NCI-H1417 treated with DMSO at 0.1 percent for 48 hours (cell line): ENCODE results near the gene AHI1.
"Not testable (repeated sequence)": the region's sequence is repeated elsewhere in the genome, so short reads cannot be mapped to it uniquely, and the experiment has no call there.

Experiments
- DNase-seq: peaks from one replicate; lab custom pipeline; 2025; lab: John Stamatoyannopoulos, UW

AHI1 gene

DNA sequence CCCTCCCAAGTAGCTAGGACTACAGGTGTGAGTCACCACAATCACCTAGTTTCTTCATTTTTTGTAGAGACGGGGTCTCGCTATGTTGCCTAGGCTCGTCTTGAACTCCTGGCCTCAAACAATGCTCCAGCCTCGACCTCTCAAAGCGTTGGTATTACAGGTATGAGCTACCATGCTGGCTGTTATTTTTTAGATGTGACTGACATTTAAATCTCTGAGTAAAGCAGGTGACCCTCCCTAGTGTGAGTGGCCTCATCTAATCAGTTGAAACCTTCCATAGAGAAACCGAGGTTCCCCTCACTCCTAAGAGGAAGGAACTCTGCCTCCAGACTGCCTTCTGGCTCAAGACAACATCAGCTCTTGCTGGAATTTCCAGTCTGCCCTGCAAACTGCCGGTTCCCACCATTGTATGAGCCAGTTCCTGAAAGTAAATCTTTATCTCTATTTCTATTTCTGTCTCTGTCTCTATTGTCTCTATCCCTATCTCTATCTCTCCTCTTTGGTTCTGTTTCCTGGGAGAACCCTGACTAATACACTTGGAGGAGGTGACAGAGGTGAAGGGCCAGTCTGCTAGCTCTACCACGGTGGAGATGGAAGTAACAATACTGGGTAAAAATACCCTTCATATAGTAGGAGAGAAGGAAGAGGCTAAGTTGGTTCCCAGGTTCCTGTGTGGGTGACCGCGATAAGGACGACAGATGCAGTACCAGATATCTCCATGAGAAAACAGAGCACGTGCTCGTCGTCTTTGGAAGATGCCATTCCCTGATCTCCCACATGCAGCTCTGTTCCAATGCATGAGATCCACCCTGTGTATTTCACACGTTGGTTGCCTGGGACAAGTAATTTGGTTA lies 235.4 kb downstream of the AHI1 start:
- DNase-seq = no peak

DNA sequence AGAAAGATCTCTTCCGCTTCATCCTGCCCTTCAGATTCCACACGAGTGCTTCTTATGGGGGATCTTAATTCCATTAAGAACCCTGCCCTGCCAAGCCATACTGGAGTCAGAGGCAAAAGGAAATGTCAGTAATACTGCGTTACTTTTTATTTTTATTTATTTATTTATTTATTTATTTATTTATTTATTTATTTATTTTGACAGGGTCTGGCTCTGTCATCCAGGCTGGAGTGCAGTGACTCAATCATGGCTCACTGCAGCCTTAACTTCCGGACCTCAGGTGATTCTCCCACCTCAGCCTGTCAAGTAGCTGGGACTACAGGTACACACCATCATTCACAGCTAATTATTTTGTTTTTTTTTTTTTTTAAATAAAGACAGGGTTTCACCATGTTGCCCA lies 236.9 kb downstream of the AHI1 start:
- no peak for DNase-seq

DNA sequence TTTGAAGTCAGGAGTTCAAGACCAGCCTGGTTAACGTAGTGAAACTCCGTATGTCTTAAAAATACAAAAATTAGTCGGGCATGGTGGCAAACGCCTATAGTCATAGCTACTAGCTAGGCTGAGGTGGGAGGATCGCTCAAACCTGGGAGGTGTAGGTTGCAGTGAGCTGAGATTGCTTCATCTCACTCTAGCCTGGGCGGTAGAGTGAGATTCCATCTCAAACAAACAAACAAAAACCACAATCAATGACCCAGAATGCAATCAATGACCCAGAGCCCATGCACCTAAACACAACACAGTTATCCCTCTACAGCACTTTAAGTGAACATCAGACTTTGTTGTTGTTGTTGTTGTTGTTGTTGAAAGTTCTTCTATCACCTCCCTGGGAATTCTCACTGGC lies 238.6 kb downstream of the AHI1 start:
- no peak for DNase-seq

DNA sequence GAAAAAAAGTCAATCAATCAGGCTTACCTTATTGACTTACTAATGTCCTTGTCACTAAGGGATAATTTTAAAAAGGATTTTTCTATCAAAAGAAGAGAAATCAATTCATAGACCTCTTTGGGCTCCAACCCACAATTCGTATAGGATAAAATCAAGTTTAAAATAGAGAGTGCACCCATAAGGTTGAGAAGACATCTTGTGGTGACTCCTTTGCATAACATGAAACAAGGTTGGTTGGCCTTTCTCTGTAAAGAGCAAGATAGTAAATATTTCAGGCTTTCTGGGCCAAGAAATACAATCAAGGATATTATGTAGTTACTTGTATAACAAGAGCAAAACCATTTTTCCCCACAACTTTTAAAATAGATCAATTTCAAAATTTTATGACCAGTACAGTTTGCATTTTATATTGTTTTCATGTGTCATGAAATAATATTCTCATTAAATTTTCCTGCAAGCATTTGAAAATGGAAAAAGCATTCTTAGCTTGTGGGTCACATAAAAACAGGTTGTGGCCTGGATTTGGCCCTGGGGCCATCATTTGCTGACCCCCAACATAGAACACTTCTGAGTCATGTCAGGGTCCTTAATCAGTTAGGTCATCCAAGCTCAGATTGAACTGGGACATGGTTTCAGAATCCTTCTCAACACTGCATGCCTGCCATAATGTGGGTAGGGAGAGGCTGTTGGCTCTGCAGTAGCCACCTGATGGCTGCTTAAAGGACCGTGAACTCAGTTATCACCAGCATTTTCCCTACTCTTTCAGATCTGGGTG lies 239.7 kb downstream of the AHI1 start:
- no peak for DNase-seq

DNA sequence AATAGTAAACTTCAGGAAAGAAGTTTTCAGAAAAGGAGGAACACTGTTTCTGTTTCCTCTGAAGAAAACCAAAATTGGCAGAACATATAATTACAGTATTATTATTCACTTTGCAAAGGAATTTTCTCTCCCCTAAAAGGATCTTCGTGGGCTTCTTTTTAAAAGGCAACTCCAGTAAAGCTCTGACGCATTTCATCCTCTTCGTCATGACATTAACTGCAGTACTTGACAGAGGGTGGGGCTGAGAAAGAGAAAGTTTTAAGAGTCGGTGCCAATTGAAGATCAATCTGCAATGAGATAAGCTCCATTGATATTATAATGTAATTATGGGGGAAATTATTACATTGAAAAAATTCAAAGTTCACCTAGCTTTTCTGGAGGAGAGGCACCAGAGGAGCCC lies 240.7 kb downstream of the AHI1 start:
- no peak for DNase-seq

DNA sequence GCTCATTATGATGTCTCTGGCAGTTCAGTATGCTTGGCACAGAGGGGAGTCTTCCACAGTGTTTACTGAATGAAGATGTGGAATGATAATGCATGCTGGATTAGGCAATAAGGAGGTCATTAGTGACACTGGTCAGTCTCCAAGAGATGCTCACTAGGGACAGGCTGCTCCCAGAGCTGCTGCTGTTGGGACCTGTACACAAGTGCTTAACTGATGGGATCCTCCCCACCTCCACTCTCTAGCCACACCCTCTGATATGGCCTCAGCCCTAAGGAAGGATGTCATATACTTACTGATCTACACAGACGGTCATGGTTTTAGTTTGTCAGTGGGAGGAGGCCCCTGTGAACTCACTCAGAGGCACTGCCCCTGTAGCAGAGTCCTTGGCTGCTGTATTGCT lies 243.1 kb downstream of the AHI1 start:
- DNase-seq = no peak

DNA sequence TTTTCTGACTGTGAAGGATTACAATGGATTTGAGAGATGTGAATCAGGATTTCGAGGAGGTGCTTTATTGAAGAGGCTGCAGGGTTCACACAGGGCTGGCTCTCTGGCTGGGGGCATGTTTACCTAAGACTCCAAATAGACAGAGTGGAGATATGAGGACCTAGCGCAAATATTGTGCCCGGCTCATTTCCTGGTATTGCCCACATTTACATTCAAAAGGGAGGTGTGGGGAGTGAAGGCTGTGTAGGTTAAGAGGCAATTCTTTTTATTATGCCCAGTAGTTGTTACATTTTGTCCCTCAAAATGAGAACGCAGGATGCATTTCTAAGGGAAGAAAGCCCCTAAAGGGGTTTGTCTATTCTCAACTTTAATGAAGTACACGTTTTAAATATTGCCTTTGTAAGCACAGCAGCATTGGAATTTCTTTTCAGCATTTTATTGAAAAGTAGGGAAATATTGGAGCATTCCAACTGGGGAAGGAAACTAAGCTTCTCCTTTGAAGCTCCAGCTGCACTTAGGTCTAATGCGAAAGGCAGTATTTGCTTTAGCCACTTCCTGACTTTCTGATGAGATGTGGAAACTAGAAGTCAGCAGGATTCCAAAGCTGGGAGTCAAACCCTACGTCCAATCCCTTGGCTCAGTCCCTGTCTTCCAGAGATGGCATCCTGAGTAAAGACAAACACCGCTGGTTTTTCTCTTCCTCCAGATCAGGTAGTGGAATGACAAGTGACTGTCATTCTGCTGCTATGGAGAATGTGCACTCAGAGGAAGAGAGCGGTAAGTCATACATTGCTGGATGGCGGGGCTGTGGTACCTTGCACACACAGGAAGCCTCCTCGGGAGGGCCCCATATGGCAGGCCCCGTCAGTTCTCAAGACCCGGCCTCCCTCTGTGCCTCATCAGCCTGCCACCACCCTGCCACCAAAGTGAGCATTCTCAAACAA lies 245.8 kb downstream of the AHI1 start:
- DNase-seq = peak; percentile 59

DNA sequence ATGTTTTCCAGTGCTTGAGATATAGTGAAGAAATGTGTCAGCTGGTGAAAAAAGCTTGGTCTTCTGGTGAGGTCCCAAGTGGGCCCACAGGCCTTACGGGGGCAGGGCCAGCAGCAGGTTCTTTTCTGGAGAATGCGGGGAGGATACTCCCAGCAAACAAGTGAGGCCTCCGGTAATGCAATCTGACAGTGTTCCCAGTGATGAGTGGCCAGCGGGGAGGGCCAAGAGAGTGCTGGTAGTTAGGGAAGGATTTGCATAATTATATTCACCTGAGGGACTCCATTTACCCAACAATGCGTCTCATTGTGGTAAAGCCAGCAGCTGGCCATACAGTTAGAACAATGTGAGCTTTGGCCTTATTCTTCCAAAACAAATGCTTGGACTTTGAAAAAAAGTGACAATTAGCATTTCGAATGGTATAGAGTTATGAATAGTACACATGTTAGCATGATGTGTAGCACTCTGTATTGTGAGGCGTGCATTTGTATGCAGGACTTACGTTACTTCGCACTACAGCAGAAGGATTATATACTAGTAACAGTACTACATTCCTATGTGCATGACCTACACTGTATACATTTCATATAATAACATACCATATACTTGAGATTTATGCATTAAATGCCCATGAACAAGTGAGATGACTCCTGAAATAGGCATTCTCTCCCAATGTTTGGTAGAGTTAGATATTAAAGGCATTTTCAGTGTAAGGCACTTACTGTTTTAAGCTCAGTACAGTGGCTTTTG lies 246.6 kb downstream of the AHI1 start:
- no peak for DNase-seq

DNA sequence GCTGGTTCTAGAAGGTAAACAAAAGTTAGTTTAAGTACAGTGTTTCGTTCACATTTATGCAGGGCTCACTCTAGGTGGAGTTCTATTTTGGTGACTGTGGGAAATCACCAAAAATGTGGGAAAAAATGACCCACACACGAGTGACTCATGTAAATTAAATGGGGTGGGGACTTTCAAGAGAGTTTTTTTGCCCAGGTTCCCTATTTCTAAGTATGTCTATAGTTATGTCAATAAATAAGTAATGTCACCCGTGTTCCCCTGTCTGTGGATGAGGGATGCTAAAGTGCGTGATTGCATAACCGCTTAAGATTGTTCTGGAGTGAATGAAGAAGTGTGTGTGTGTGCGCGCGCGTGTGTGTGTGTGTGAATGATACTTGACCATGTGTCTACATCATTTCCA lies 247.3 kb downstream of the AHI1 start:
- no peak for DNase-seq

DNA sequence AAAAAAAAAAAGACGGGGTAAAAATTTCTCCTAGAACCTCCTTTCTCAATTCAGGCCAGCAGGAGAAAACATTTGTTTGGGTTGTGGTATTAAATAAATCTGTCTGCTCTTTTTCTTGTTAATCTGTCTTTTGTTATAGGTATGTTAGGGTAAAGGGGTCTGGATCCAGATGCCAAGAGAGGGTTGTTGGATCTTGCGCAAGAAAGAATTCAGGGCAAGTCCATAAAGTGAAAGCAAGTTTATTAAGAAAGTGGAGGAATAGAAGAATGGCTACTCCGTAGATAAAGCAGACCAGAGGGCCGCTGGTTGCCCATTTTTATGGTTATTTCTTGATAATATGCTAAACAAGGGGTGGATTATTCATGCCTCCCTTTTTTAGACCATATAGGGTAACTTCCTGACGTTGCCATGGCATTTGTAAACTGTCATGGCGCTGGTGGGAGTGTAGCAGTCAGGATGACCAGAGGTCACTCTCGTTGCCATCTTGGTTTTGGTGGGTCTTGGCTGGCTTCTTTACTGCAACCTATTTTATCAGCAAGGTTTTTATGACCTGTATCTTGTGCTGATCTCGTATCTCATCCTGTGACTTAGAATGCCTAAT lies 251.0 kb downstream of the AHI1 start:
- not testable (repeated sequence) for DNase-seq

DNA sequence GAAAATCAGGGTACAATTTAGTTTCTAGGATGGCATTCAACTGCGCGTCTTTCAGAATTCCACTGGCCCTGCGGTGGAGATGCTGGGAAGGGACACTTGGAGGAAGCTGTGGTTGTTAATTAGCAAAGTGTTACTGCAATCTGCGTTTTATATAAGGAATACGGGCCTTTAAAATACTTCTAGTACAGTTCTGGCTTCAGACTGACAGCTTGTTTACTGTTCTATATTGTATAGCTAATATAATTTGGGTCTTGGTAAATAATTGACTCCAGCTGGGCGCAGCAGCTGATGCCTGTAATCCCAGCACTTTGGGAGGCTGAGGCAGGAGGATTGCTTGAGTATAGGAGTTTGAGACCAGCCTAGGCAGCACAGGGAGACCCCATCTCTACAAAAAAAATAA lies 252.7 kb downstream of the AHI1 start:
- no peak for DNase-seq

DNA sequence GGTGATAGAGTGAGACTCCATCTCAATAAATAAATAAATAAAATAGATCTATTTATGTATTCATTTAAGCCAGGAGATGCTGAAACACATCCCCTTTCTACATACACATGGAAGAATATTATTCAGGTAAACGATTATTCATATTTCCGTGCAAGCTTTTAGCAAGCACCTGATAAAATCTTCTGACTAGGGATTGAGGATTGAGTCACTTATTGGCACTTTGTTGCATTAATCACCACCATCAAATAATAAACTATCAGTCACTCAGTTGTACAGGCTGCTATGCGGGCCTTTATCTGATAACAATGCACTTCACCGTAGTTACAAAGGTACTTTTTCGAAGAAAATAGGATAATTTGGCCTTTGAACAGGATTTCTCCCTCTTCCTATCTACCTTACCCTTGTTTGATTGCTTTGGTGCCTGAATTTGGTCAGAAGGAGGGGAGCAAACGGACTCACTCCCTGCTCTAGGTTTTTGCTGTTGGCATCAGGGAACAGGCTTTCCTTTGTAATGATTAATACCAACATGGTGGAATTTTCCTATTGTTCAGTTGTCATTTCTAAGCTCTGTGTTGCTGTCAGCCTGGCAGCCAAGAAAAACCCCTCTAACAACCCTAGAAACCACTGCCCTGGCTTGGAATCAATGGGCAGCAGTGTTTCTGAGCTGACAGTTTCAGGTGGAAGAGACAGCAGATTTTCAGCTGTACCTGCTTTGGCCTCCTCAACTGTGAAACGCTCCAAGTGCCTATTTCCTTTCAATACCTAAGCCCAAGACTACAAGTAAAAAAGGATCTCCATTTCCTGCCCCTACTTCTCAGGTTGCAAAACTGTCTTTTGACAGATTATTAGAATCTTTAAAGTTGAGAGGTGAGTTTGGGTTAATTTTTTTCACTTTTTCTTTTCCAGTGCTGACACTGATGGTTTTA lies 253.4 kb downstream of the AHI1 start:
- no peak for DNase-seq

DNA sequence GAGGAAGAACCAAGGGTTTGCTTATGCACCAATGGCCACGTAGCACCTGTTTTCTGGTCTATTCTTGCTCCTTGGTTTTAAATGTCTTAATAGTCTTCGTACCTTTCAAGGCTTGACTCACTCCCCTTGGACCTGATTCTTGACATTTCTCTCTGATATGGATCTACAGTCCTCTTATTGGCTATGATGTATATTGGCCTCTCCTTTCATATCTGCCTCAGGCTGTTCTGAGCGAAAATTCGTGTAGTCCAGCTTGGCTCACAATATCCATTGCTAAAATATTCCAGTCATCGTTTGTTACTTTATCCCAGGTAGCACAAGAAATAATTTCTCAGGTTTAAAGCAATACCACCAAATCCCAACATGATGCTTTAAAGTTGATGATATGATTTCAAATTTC lies 256.8 kb downstream of the AHI1 start:
- no peak for DNase-seq

DNA sequence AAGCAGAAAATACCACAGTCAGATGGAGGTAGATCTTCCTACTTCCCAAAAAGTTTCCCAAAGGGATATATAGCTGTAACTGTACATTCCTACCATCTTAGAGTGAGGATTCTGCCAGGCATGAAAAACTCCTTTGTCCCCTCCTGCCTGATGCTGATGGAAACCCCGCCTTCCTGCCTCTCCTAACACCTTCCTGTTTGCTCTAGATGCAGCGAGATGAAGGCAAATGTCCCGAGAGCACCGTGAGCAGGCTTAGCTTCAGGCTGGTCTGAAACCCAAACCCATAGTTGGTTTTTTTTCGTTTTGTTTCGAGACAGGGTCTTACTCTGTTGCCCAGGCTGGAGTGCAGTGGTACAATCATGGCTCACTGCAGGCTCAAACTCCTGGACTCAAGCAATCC lies 260.8 kb downstream of the AHI1 start:
- DNase-seq = no peak

DNA sequence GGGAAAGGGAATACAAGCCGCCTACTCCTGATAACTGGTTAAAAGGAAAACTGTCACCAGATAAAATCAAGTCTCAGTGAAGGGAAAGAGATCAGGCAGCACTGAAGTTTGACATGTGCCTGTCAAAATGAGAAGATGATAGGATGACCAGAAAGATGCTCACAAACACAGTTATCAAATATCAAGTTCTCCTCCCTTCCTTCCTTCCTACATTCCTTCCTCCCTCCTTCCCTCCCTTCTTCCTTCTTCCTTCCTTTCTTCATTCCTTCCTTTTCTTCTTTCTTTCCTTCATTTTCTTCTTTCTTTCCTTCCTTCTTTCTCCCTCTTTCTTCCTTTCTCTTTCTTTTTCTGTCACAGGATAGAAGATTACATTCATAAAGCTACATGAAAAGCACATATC lies 261.2 kb downstream of the AHI1 start:
- DNase-seq = no peak

DNA sequence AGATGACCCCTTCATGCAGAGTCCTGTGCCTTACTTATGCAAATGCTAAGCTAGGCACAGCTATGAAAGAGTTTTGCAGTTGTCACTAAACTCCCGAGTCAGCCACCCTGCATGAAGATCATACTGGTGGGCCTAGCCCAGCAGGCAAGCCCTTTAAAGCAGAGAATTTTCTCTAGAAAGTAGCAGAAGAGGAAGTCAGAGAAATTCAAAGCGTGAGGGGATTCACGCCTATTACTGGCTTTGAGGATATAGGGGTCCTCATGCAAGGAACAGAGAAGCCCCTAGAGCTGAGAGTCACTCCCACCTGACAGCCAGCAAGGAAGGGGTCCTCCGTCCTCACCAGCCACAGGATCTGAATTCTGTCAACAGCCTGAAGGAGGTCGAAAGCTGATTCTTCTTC lies 261.8 kb downstream of the AHI1 start:
- DNase-seq = no peak

DNA sequence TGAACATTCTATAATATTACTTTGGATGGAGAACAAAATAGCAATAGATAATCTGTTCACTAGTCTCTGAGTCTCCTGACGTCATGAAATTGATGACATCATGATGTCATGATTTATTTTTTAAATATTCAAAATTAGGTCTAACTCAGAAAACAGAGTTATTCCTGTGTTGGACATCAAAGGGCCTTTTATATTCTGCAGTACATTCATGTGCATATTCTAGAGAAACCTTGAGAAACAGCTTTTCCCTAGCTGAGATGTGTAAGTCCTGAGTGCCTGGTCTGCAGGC lies 263.1 kb downstream of the AHI1 start:
- no peak for DNase-seq

DNA sequence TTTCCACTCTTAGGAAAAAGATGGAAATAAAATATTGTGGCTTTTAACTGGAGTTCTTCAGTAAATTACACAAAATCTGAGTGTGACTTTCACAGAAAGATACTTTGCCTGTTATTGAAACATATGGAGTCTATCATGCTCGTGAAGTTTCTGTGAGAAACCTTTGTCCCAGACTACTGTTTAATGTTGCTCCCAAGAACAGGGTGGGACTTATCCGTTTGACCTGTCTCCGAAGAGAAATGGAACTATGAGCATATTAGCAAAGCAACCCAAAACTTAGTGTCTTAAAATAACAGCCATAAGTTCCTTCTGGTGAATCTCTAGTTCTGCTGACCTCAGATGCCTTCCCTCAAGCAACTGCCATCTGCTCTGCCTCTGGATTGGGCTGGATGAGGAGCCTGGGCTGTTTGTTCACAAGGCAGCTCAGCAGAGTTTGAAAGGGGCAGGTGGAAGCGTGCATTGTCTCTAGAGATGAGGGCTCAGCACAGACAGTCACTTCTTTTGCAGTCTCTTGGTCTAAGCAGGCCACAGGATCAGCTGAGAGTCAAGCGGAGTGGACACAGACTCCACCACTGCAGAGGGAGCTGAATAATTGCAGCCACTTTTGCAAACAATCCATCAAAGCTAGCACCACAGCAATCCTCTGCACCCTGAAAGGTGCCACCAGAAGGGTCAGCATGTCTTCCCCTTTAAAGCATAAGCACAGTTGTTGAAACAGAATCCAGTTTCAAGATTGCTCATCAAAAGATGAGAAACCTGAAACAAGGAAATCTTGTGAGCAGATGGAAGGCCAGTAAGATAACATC lies 263.7 kb downstream of the AHI1 start:
- DNase-seq = no peak
